ENCODE results near the gene UBL7. TPM values are rescaled to one million over a fixed set of nuclear protein-coding genes. Genes with fewer than 3 reads are reported as not detected.

Gene UBL7
- total RNA-seq, 1 donor from 2014 or later: 65.2 TPM

DNA sequence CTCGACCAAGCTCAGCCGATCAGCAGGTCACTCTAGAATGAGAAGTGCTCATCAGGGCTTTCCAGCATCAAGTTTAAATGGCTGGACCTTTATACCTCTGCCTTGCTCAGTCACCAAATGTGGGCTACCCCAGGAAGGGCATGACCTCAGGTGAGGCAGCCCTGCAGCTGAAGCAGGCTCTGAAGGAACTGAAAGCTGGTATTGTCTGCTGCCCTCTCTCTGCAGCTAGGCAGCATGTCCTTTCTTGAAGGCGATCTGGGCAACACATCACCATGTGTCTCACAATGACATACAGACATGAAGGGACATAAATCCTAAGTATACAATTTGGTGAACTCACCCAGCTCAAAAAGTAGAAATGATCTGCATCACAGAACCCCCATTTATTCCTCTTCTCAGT lies 41.3 kb upstream of the UBL7 start:
- H3K4me3 ChIP-seq (ENCODE audit: low read depth, low read length): no peak overlapping the region
- DNase-seq (ENCODE audit: low read depth): no peak
- TF ChIP-seq, protein P1, sequence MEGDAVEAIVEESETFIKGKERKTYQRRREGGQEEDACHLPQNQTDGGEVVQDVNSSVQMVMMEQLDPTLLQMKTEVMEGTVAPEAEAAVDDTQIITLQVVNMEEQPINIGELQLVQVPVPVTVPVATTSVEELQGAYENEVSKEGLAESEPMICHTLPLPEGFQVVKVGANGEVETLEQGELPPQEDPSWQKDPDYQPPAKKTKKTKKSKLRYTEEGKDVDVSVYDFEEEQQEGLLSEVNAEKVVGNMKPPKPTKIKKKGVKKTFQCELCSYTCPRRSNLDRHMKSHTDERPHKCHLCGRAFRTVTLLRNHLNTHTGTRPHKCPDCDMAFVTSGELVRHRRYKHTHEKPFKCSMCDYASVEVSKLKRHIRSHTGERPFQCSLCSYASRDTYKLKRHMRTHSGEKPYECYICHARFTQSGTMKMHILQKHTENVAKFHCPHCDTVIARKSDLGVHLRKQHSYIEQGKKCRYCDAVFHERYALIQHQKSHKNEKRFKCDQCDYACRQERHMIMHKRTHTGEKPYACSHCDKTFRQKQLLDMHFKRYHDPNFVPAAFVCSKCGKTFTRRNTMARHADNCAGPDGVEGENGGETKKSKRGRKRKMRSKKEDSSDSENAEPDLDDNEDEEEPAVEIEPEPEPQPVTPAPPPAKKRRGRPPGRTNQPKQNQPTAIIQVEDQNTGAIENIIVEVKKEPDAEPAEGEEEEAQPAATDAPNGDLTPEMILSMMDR (IDR thresholded peaks at IDR 0.05; ENCODE audit: insufficient read depth, low read length, poor library complexity, severe bottlenecking): no peak
- no peaks in the 10 kb centered on the region for H3K27me3 ChIP-seq (ENCODE audit: control insufficient read depth, insufficient read depth, low read length)
- H3K36me3 ChIP-seq (ENCODE audit: control insufficient read depth, insufficient read depth, low read length): no peaks in the 10 kb centered on the region

DNA sequence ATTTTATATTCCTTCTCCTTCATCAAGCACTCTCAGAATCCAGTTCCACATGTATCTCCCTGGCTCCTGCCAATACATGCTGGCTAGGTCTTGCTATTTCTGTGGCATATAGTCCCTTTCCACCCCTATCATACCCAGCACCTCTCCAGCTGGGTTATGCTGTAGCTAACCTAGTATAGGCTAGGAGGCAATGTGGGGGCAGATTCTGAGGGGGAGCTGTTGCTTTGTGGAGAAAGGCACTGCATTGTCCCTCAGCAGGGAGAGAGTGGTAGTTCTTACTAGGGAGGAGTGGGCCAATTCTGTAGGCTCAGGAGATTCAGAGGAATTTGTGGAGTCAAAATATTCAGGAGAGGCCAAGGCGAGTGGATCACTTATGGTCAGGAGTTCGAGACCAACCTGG lies 39.4 kb upstream of the UBL7 start:
- no peaks in the 10 kb centered on the region for H3K27me3 ChIP-seq (ENCODE audit: control insufficient read depth, insufficient read depth, low read length)
- no peaks in the 10 kb centered on the region for H3K36me3 ChIP-seq (ENCODE audit: control insufficient read depth, insufficient read depth, low read length)
- TF ChIP-seq, protein P1 (IDR thresholded peaks at IDR 0.05; ENCODE audit: insufficient read depth, low read length, poor library complexity, severe bottlenecking): no peak
- DNase-seq (ENCODE audit: low read depth): no peak
- H3K4me3 ChIP-seq (ENCODE audit: low read depth, low read length): no peak overlapping the region

DNA sequence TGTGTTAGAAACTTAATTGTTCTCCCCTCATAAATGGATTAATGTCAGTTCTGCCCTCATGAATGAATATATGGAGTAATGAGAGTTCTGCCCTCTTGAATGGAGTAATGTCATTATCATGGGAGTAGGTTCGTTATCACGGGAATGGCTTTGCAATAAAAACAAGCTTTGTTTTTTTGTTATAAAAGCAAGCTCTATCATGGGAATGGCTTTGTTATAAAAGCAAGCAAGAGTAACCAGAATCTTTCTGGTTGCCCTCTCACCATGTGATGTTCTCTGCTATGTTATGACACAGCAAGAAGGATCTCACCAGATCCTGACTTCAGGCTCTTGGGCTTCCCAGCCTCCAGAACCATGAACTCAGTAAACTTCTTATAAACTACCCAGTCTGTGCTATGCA lies 38.4 kb upstream of the UBL7 start:
- Histone ChIP-seq H3K27me3 (ENCODE audit: control insufficient read depth, insufficient read depth, low read length) (no peaks in the 10 kb centered on the region), H3K36me3 (ENCODE audit: control insufficient read depth, insufficient read depth, low read length) (no peaks in the 10 kb centered on the region), H3K4me3 (ENCODE audit: low read depth, low read length) (no peak overlapping the region)
- TF ChIP-seq, protein P1 (IDR thresholded peaks at IDR 0.05; ENCODE audit: insufficient read depth, low read length, poor library complexity, severe bottlenecking): no peak
- DNase-seq (ENCODE audit: low read depth): no peak

DNA sequence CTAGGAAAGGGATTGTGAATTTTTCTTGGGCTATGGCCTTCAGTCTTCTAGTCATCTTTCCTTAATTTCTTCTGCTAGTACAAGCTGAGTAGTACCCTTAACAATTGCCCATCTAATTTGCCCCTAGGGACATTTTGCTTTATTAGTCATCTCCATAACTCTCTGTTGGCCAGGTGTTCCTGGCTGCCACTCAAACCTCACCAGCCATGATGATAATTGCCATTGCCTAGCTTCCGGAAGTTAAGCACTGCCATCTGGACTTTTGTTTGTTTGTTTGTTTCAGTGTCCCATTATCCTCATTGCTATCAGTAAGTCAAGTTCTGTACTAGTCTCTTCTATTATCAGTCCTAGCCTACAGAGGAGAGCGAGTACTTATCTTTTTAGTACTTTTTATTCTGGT lies 36.6 kb upstream of the UBL7 start:
- TF ChIP-seq, protein P1 (IDR thresholded peaks at IDR 0.05; ENCODE audit: insufficient read depth, low read length, poor library complexity, severe bottlenecking): no peak
- H3K27me3 ChIP-seq (ENCODE audit: control insufficient read depth, insufficient read depth, low read length): no peaks in the 10 kb centered on the region
- DNase-seq (ENCODE audit: low read depth): no peak
- no peak overlapping the region for H3K4me3 ChIP-seq (ENCODE audit: low read depth, low read length)
- no peaks in the 10 kb centered on the region for H3K36me3 ChIP-seq (ENCODE audit: control insufficient read depth, insufficient read depth, low read length)

DNA sequence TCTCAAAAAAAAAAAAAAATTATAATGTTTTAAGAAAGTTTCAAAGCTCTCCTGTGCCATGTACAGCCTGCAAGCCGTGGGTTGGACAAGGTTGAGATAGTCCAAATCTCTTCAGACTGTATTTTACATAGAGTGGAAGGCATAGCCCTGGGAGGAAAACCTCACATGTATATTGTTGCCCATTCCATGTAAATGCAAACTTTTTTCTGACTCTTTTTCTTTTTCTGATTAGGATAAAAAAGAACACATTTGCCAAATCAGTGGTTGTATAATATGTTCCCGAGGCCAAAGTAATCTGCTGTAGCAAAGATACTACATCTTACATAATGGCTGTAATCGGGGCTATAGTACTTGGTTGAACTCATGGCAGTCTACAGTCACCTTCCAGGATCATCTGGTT lies 35.7 kb upstream of the UBL7 start:
- Histone ChIP-seq H3K36me3 (ENCODE audit: control insufficient read depth, insufficient read depth, low read length) (no peaks in the 10 kb centered on the region), H3K4me3 (ENCODE audit: low read depth, low read length) (no peak overlapping the region), H3K27me3 (ENCODE audit: control insufficient read depth, insufficient read depth, low read length) (no peaks in the 10 kb centered on the region)
- DNase-seq (ENCODE audit: low read depth): no peak
- TF ChIP-seq, protein P1 (IDR thresholded peaks at IDR 0.05; ENCODE audit: insufficient read depth, low read length, poor library complexity, severe bottlenecking): no peak

DNA sequence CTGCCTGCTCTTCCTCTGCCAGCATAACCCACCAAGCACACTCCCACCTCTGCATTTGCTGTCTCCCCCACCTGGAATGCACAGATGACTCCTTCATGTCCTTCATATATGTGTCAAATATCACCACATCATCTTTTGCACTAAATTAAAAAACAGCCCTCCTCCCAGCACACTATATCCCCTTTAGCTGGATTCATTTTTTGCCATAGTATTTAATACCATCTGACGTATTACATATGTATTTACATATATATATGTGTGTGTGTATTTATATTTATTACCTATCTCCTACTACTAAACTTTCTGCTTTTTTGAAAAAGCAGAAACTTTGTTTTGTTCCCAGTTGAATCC lies 29.4 kb upstream of the UBL7 start:
- no peak for DNase-seq (ENCODE audit: low read depth)
- no peaks in the 10 kb centered on the region for H3K27me3 ChIP-seq (ENCODE audit: control insufficient read depth, insufficient read depth, low read length)
- H3K4me3 ChIP-seq (ENCODE audit: low read depth, low read length): no peak overlapping the region
- TF ChIP-seq, protein P1 (IDR thresholded peaks at IDR 0.05; ENCODE audit: insufficient read depth, low read length, poor library complexity, severe bottlenecking): no peak
- H3K36me3 ChIP-seq (ENCODE audit: control insufficient read depth, insufficient read depth, low read length): no peaks in the 10 kb centered on the region

All from kidney epithelial cell (primary cell).